ENCODE results near the gene CFAP46. TPM values are rescaled to one million over a fixed set of nuclear protein-coding genes. Genes with fewer than 3 reads are reported as not detected.

CFAP46 gene
- total and polyA plus RNA-seq, 2 experiments from 2014 or later, result 3.1 to 5.4 TPM

GRCh38 chr10:132975831-132976682 is 33.7 kb upstream of the CFAP46 start:
- Histone ChIP-seq H3F3A (replicated peaks; ENCODE audit: low read depth) (no peaks in the 10 kb centered on the region), H2AFZ (no peak overlapping the region), H3K27ac (ENCODE audit: low read depth) (no peak overlapping the region), H3K4me3 (no peak overlapping the region), H3K4me2 (no peak overlapping the region), H4K20me1 (replicated peaks; ENCODE audit: insufficient read depth) (no peaks in the 10 kb centered on the region), H3K9me2 (ENCODE audit: insufficient read depth) (no peaks in the 10 kb centered on the region), H3K79me2 (replicated peaks; ENCODE audit: insufficient read depth) (no peaks in the 10 kb centered on the region), H3K36me3 (ENCODE audit: insufficient read depth) (no peaks in the 10 kb centered on the region), H3K4me1 (ENCODE audit: insufficient read depth) (peaks cover 6% of the 10 kb centered on the region), H3K27me3 (ENCODE audit: insufficient read depth) (no peaks in the 10 kb centered on the region)
- Mint-ChIP-seq H3K4me3 (no peak overlapping the region), H3K4me1 (peaks cover 16% of the 10 kb centered on the region), H3K36me3 (ENCODE audit: low read depth) (no peaks in the 10 kb centered on the region), H3K9me3 (no peaks in the 10 kb centered on the region), H3K27ac (0 out of 2 replicates have a peak overlapping the region, but pooled peaks have one; percentile 0), H3K27me3 (ENCODE audit: insufficient read depth, low read depth, poor library complexity) (peaks cover 12% of the 10 kb centered on the region)
- no peak for DNase-seq (ENCODE audit: low spot score)
- no peak for TF ChIP-seq EZH2phosphoT487 (IDR thresholded peaks at IDR 0.05; ENCODE audit: unreplicated experiment)
- no peak for TF ChIP-seq REST (IDR thresholded peaks at IDR 0.05; ENCODE audit: unreplicated experiment)
- TF ChIP-seq EZH2 (IDR thresholded peaks at IDR 0.05; ENCODE audit: low read depth, unreplicated experiment), result no peak
- no peak for TF ChIP-seq ETS1 (IDR thresholded peaks at IDR 0.05)
- no peak for TF ChIP-seq CTCF (conservative IDR thresholded peaks at IDR 0.05; ENCODE audit: low read depth in 2 of 2)
- no peak for TF ChIP-seq POLR2AphosphoS5 (IDR thresholded peaks at IDR 0.05; ENCODE audit: low read depth)
- TF ChIP-seq NANOG (IDR thresholded peaks at IDR 0.05; ENCODE audit: borderline replicate concordance), result no peak
- no peak for TF ChIP-seq ZNF331 (CRISPR knock-in tag; IDR thresholded peaks at IDR 0.05; ENCODE audit: low read depth)
- TF ChIP-seq CREB1 (CRISPR knock-in tag; IDR thresholded peaks at IDR 0.05; ENCODE audit: low read depth), result no peak
- TF ChIP-seq ZNF114 (CRISPR knock-in tag; IDR thresholded peaks at IDR 0.05), result no peak
- no peak for TF ChIP-seq JUNB (IDR thresholded peaks at IDR 0.05; ENCODE audit: unreplicated experiment)
- no peak for TF ChIP-seq STAT1 (IDR thresholded peaks at IDR 0.05; ENCODE audit: unreplicated experiment)
- no peak for TF ChIP-seq ZNF462 (CRISPR knock-in tag; IDR thresholded peaks at IDR 0.05)
- no peak for ATAC-seq
